NK-92 (cell line): ENCODE results near the gene RTL5.

Experiments used
- DNase-seq: peaks from one replicate; lab custom pipeline; 2025; ENCODE audit not compliant: unreplicated experiment; lab: John Stamatoyannopoulos, UW

RTL5 gene

DNA sequence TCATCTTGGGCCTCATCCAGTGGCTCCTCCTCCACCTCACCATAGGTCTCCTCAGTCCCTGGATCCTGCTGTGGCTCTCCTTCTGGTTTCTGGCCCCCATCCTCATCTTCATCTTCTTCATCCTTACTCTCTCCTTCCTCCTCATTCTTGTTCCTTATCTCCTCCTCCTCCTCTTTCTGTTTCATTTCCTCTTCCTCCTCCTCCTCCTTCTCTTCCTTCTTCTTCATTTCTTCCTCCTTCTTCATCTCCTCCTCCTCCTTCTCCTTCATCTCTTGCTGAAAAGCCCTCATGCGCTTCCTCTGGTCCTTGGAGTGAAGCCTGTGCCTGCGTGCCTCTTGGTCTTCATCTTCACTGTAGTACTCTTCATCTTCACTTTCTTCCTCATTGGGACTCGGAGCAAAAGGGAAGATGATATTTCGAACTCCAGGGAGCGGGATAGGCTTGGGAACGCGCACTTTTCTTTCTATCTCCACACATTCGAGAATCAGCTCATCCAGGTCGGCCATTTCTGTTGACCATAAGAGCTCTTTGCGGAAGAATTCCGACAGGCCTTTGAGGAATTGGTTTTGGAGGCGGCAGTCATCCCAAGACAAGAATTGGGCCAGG lies 1.5 kb downstream of the RTL5 start:
- no peak for DNase-seq

DNA sequence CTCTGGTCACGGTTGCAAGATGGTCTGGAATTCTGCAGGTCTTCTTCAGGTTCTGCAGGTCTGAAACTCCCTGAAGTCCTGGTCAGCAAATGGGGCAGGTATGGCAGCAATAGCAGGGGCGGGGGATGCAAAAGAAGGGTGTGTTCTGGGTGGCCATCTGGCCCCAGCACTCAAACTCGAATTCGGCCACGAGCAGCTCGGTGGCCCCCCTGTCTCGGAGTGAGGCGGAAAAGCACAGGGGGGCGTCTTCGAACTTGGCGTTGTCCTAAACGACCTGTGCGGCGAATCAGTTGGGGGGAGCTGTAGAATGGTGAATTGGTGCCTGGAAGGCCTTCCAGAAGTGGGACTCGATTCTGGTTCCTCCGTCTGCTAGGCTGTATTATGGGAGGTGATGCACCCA lies 2.1 kb downstream of the RTL5 start:
- no peak for DNase-seq

DNA sequence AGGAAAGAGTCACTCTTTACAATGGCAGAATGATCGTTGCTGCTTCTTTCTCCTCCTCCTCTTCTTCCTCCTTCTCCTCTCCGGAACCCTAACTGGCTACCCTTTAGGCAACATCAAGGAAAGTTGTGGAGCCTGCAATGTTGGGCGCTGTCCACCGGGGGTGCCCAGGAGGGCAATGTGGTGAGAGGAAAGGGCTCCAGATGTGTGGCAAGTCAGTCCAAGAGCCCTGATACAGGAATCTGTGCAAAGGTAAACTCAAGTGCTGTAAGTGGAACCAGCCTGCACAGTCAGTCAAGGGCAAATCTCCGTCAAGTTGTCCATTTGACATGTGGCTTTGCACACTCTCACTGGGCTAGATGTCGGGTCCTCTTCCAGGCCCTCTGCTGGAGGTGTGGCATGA lies 2.8 kb downstream of the RTL5 start:
- no peak for DNase-seq

DNA sequence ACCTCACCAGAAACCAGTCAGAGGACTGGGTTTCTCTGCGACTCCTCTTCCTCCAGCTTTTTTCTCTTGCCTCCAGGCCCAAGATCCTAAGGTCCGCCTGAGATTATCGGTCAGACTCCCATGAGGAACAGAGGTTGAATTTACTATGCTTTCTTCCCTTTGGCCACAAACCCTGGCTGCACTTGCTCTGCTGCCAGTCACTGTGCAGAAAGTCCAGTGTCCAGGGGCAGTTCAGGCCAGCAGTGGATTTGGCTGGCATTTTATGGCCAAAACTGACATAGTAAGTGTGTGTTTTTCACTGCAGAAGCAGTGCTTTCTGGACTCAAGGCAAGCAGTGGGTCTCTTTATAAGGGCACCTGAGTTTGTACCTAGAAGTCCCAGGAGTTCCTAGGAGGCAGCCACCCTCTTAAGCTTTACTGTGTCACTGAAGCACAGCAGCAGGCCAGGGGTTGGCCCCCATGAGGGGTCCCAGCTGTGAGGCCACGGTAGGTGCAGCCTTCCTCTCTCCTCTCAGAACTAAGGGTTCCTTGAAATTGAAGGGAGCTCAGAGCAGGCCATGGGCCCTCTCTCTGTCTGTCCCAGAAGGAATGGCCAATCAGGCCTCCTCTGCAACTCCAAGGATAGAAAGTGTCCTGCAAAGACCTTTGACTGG lies 3.4 kb downstream of the RTL5 start:
- DNase-seq = no peak

DNA sequence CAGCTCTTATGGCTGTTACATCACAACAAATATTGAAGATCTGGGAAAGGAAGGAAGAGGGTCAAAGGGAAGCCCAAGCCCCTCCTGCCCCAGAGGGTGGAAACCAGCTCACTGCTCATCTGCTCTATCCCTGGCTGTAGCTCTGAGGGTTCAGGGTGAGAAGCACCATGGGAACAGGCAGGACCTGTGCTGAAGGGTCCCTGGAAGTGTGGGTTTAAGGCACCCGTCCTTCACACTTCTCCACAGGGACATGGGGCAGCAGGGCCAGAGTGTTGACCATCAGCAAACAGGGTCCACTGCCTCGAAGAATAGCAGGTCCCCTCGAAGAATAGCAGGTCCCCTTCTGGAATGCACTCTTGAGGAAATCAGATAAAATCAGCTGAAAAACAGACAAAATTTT lies 4.4 kb downstream of the RTL5 start:
- DNase-seq = no peak

DNA sequence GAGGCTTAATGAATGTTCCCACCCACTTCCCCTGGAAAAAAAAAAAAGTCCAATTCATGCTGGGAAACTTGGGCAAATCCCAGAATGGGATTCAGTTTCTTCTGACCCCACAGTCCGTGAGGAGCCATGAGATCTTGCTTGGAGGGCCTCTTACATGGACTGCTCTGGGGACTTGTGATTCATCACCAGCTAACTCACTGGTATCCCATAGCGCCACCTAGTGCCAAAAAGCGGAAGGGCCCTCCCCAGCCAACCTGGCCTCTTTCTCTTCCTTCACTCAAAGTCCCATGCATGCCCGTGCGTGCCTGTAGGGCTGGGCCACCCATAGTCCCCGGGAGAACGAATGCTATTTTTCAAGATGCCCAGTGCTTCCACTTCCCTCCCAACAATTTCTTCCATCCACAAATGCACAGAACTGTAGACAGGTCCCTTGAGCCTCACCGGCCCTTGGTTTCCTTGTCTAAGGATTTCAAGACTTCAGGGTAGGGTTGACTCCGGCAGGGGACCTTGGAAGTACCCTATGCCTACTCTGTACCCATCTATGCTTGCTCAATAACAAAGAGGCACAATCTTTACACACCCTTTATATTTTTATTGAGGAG lies 5.1 kb downstream of the RTL5 start:
- no peak for DNase-seq

DNA sequence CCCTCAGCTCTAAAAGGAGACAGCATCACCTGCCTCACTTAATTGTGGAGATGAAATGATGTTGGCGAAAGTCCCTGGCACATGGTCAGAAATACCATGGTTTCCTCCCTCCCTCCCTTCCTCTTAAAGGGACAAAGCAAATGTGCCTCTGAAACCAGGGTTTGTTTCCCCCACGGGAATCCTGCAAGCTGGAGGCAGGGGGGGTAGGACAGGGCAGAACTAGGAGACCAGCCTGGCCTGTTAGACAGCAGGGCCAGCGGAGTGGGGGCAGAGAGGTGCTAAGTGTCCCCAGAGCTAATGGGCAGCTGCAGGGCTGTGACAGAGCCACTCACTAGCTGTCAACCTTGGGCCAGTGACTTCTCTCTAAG lies 5.7 kb downstream of the RTL5 start:
- DNase-seq = no peak

DNA sequence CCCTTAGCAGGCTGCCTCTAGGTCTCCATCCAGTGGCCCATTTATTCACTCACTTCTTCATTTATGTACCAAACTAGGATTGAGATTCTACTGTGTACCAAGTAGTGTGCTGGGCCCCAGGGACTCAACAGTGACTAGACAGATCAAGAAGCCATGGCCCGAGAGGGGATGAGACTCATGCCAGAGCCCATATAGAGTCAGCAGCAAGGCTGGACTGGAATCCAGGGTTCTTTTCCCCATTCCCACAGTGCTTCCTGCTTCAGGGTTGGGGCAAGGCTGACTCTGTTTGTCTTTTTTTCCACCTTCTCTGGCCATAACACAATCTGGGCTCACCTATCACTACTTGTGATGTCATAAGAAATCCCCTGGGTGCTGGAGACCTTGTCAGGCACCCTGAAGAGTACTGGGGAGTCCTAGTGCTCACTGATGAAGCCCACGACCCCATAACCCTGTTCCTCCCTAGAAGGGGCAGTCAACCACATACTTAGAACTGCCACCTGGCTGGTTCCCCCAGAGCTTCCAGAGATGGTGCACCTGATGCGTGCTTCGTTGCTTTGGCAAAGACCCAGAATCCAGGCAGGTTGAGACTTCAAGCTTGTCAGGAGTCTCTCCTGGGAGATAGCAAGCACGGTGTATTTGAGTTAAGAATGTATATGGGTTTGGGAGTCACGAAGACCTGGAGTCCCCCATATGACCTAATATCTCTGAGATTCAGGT lies 6.2 kb downstream of the RTL5 start:
- no peak for DNase-seq

DNA sequence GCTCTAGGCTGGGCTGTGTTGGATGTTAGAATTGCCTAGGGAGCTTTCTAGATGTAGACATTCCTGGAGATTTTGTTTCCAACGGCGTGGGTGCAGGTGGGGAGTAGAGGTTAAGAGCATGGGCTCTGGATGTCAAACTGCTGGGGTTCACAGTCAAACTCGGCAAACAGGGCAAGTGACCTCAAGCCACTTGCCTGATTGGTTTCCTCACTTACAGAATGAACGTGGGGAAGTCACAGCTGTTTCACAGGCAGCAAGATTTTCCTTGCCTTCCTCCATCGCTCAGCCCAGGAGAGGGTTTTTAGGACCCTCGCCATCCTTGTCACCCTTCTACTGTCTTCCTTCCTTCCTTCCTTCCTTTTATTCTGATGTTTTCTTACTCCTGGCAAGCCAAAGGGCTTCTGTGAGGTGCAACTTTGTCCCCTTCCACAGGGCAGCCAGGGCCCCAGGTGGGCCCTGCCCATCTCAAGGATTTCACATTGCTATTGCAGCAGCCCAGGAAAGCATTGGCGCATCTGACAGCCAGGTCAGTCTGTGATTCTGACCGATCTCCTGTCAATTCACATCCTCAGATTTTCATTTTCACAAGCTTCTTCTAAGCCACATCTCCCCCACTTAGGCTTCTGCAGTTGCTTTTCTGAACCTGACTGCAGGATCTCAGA lies 7.0 kb downstream of the RTL5 start:
- no peak for DNase-seq

DNA sequence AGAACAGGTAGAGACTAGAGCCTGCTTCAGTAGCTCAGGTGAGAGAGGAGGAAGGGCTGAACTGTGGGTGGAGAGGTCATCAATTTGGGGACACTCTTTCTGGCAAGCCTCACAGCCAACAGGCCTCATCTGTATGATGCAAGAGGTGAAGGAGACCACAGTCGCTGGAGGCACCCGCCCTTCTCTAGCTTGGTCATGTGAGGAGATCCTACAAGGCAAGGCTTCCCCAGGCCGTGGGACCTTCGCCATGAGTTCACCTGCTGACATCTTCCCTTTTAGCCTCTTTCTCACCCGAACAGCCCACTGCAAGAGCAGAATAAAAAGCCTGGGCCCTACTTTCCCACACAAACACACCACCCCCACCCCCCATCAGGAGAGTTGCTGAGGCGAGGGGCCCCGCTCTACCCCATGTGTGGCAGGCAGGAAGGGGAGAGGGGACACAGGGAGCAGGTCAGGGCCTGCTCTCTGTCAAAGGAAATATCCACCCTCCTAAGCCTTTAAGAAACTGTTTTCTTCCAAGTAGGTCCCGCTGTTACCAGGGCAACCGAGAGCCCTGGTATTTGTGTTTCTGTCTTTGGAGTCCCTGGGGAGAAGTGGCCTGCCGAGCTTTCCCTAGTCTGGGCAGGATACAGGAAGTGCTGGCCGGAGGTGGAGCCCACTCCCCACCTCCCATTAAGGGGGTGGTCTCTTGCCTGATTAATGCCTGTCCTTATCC lies 8.1 kb downstream of the RTL5 start:
- no peak for DNase-seq

DNA sequence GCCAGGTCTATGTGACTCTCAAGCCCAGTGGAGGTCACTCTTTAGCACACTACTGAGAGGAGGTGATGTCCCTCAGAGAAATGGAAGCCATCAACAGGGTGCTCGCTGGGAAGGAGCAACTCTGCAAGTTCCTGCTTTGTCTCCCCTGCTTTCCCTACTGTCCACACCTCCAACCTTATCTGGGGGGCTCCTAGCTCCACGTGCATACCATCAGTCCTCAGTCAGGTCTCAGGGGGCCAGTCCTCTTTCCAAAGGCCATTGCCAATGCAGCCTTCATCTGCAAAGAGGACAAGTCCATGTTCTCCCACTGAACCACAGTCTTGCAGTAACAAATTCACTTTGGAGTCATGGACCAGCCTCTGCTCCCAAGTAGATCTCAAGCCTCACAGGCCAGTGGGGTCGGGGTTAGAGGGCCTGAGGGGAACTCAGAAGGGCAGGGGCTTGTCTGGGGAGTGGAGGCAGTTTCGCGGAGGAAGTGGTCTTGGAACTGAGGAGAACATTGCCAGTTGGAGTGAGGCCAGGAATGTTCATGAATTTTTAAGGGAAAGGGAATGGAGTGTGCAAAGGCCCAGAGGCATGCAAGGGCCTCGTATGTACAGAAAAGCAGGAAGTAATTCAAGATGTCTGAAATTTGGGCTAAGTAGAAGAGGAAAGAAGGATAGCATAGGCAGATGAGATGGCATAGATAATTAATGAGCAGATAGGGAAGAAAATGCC lies 8.9 kb downstream of the RTL5 start:
- DNase-seq = no peak

DNA sequence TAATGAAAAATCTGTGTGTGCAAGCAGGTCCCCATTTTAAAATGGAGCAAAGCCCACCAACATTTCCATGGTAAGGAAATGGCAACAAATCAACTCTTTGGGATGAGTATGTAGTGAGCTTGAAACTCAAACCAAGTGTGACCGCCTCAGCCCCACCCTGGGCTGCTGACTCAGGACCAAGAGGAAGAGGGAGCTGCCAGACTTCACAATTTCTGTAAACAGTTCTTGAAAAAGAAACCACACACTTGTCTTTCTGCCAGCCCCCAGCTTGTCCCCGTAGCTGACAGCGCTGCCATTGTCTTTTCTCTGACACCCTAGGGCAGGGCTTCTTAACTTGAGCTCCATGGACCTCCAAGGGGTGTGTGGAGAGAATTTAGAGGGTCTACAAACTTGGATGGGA lies 10.3 kb downstream of the RTL5 start:
- no peak for DNase-seq

DNA sequence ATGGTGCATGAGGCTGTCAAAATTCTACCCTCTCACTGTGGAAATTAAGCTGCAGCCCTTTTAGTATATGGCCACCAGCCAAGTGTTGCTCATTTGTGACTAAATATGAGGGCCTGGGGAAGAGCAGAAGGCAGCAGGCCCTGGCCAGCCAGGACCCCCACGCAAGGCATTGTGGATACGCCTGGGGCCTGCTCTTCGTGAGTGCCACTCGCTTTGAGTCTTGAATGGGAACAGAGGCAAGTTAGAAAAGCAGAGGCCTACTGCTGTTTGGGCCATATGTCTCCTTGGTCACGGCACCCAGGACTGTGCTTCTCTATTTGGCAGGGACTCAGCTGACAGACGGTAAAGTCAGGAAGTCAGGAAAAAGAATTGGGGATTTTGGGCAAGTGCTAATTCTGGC lies 10.9 kb downstream of the RTL5 start:
- DNase-seq = no peak

DNA sequence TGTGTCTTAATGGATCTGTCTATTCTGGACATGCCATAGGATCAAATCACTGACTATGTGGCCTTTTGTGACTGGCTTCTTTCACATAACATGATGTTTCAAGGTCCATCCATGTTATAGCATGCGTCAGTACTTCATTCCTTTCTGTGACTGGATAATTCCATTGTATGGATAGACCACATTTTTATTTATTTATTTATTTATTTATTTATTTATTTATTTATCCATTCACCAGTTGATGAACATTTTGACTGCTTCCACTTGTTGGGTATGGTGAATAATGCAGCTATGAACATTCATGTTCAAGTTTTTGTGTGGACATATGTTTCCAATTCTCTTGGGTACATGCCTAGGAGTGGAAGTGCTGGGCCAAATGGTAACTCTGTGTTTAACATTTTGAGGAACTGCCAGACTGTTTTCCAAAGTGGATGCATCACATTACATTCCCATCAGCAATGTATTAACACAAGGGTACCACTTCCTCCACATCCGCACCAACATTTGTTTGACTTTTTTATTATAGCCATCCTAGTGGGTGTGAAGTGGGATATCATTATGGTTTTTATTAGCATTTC lies 14.0 kb downstream of the RTL5 start:
- no peak for DNase-seq

DNA sequence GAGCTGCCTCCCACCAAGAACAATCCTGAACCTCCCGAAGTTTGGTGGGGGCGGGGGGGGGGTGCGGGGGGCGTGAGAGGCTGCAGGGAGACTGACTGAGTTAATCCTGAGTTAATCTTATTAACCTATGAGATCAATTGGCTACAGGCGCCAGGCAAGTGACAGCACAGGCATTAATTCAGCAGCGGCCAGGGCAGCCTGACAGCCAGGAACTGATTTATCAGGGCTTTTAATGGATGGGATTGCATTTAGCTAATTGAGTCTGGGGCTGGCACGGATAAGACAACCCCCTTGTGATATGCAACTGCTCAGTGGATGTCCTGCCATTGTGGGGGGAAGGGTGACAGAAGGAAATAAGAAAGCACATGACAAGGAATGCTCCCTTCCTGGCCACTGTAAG lies 16.3 kb downstream of the RTL5 start:
- no peak for DNase-seq

DNA sequence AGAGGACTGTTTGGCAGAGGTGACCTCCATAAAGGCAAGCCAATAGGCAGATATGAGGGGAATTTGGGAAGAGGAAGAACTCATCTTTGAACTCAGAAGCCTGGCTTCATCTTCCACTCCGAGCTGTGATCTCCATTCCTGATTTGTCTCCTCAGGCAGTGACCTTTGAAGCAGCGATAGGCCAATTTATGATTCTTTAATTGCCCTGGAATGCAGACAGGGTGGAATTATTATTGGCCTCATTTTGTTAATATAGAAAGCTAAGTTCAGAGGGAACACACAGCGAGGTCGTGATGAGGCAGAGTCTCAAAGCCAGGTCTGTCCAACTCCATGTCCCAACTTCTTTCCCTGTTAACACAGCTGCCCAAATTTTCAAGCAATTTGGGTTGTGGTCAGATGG lies 16.9 kb downstream of the RTL5 start:
- DNase-seq = no peak

DNA sequence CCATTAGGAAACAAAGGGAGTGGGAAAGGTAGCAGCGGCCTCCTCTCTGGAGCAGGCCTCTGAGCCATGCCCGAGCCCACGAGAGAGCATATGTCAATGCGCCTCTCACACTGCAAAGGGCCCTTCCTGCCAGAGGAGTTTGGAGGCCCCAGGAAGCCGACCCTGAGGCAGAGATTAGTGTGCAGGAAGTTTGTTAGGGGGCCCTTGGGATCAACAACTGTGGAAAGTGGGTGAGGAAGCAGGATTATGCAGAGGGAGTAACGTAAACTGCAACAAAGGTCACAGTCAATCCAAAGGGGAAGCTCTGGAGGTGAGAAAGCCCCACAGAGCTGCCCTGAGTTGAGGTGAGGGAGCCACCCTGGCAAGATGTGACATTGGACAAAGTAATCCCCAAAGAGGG lies 17.4 kb downstream of the RTL5 start:
- no peak for DNase-seq

DNA sequence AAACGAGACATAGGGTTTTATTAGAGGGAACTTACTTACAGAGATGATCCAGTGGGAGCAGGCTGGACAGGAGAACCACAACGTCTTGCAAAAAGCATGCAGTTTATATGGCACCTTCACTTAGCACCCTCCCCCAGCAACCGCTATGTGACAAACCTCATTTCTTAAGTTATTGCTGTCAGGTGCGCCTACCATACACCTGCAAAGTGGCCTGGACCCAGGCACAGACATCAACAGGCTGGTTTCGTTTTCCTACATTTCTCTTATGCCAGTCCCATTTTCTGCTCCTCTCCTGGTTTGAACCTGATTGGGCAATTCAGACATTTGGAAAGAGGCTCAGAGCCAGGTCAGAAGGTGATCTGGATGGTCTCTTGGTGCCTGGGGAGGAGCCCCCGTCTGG lies 18.3 kb downstream of the RTL5 start:
- DNase-seq = no peak

DNA sequence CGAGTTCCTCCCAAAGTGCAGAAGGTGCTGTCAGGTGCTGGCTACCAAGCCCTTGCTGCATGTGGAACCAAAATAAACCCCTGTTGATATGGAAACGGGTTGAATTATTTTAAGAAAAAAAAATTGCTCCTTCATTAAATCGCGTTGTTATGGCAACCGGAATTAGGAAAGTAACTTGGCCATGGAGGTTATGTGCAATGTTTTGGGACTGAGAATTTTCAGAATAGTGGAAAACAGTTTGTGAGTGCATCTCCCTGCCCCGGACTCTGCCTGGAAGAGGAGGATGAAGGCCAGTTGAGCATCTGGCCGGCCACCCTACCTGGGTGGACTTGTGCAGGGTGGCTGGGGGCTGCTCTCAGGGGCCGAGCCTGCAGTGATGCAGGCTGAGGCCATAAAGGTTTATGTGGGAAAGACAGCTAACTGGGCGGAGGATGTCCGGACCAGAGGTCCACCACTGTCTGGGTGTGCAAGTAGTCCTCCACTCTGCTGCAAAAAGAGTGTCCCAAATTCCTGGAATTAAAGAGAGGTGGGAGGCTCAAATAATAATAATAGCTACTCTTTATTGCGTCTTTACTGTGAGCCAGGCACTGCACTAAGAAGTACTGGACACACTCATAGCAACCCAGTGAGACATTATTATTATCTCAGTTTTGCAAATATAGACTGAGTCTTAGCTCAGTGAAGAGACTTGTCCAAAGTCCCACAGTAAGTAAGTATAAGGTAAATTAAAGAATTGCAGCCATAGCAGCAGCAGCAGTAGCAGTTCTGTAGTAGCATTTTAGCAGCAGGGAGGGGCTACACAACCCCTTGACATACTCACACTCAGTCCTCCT lies 20.6 kb downstream of the RTL5 start:
- DNase-seq = no peak
